ENCODE data around the gene APCDD1L.

DNA sequence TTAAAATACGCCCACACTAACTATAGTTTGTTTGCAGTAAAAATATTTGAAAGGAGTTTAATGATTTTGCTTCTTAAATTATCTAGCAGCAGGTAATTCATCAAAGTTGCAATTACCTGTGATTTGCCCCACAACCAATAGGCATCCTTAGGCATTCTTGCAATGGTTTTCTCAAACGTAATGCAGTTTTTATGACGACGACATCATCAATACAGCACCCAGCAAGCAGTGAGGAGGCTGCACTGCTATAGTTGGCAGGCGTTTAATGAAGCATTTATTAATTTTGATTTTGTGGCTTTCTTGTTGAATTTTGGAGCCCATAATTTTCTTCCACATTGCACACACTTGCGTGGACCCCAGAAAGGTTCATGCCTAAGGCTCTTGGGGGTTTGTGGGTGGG, 28.1 kb upstream of the APCDD1L start:
- TF ChIP-seq POLR2A (IDR thresholded peaks at IDR 0.05; ENCODE audit: low read length): no peak
- TF ChIP-seq GATA1 (IDR thresholded peaks at IDR 0.05; ENCODE audit: low read depth, low read length): no peak
